ENCODE results near the gene BMX. TPM values are rescaled to one million over a fixed set of nuclear protein-coding genes. Genes with fewer than 3 reads are reported as not detected.

Gene BMX
- total and polyA plus RNA-seq, 2 donors = 3.3 to 4.8 TPM

DNA sequence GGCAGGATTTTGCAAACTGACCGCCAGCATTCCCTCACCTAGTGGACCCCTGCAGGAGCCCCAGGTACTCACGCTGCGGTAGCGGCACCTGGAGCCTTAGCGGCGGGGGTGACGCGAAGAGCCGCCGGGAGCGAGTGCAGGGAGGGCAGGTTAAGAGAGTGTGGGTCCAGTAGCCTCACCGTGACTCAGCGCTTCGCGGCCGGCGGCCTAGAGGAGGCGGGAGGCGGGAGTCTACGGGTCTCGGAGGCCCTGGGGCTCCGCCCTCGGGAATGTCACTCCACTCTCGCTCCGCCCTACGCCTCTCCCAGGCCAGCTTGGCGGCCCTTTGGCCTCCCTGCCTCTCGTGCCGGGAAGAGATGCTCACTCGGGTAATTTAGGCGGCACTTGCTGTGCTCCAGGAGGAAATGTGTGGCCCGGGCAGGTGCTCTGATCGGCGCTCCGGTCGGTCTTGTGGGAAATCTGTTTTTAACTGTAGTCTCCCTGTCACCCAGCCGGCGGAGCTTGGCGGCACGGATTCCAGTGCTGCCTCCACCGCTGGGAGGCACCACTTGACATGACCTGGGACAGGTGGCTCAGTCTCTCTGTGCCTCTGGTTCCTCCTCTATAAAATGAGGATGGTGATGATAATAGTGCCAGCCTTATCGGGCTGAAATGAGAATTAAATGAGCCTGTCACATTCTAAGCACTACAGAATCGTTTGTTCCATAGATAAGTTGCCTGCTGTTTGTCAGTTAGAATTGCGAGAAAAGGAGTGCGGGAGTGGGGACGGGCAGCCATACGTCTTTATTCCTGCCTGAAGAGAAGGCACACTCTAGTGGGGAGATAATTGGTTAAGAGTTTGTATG lies 7.3 kb upstream of the BMX start, which contains the start of gene PIR:
Gene PIR, minus strand, starts transcription at position 216 of the 845 bp plus-strand sequence. CDS start 2,076 bp downstream, outside the sequence.
- peak within 1 kb of the TSS; percentile 50 for H3K27ac ChIP-seq (ENCODE audit: low read depth)
- H3K4me3 ChIP-seq (ENCODE audit: low read depth, low read length) = peak within 1 kb of the TSS; percentile 59
- no peaks in the 10 kb centered on the region for H3K36me3 ChIP-seq (ENCODE audit: insufficient read depth)
- DNase-seq (ENCODE audit: extremely low spot score) = no peak
- no peaks in the 10 kb centered on the region for H3K4me1 ChIP-seq (ENCODE audit: insufficient read depth)
- 5% methylated on average over 47 of the region's 47 CpGs for WGBS

DNA sequence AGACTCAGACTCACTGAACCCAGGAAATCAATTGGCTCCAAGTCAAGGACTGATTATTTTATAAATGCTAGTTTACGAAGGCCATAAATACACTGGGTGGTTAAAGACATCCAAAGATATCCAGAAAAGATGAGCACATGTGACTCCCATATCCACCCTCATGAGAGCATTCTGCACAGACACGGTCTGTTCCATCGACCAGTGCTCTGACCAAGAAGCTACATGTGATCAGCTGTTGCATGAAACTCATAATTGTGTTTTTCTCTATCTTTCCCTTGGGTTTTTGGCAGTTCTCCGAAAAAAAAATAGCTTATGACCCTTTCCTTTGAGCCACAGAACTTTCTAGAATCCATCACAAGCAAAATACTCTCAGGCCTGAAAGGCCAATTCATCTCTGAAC lies 4.8 kb upstream of the BMX start:
- Histone ChIP-seq H3K36me3 (ENCODE audit: insufficient read depth) (no peaks in the 10 kb centered on the region), H3K4me1 (ENCODE audit: insufficient read depth) (no peaks in the 10 kb centered on the region), H3K27ac (ENCODE audit: low read depth) (no peak overlapping the region), H3K4me3 (ENCODE audit: low read depth, low read length) (no peak overlapping the region)
- 88% methylated on average over 4 of the region's 4 CpGs for WGBS
- no peak for DNase-seq (ENCODE audit: extremely low spot score)

DNA sequence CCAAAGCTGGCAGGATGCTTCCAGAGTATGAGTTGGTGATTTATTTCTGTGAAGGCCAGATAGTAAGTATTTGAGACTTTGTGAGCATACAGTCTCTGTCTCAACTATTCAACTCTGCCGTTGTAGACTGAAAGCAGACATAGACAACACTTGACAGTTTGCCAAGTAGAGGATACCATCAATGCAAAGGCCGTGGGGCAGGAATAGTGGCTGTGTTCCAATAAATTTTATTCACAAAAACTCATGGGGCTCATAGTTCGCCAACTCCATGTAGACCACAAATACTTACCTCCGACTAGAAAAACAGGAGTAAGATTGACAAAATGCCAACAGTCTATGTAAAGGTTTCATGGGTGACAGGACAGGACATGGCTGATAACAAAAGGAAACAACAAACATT lies 3.8 kb upstream of the BMX start:
- no peaks in the 10 kb centered on the region for H3K36me3 ChIP-seq (ENCODE audit: insufficient read depth)
- H3K4me1 ChIP-seq (ENCODE audit: insufficient read depth) = no peaks in the 10 kb centered on the region
- 39% methylated on average over 4 of the region's 4 CpGs for WGBS
- no peak overlapping the region for H3K27ac ChIP-seq (ENCODE audit: low read depth)
- no peak overlapping the region for H3K4me3 ChIP-seq (ENCODE audit: low read depth, low read length)
- no peak for DNase-seq (ENCODE audit: extremely low spot score)

DNA sequence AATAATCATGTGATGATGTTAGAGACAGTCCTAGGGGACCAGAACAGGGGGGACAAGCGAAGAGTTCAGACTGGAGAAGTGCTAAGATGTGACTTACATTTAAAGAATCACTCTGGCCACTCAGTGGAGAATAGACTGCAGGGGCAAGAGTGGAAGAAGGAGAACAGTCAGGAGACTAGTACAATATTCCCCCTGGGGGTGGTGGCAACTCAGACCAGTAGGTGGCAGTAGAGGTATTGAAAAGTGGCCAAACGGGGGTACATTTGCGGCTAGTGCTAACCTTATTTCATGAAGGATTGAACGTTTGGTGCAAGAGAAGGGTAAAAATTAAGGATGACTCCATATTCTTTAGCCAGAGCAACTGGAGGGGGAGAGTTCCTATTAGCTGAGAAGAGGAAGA lies 2.7 kb upstream of the BMX start:
- no peaks in the 10 kb centered on the region for H3K36me3 ChIP-seq (ENCODE audit: insufficient read depth)
- WGBS = 33% methylated on average over 4 of the region's 4 CpGs
- no peak for DNase-seq (ENCODE audit: extremely low spot score)
- H3K4me3 ChIP-seq (ENCODE audit: low read depth, low read length) = no peak overlapping the region
- no peak overlapping the region for H3K27ac ChIP-seq (ENCODE audit: low read depth)
- H3K4me1 ChIP-seq (ENCODE audit: insufficient read depth) = no peaks in the 10 kb centered on the region

DNA sequence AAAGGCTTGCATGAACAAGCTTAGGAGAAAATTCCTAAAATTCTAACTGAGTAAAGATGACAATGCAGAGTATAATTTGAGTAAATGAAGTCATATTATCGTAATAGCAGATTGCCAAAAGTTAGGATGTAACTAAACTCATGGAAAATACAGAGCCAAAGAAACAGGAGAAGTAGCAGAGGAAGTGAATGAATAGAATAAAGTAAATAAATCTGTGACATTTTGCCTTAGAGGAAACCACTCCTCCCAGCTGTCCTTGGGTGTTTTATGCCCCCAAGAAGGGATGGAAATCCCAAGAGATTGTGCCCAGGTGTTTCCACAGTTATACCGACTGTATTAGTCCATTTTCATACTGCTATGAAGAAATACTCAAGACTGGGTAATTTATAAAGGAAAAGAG lies 1.9 kb upstream of the BMX start:
- 73% methylated on average over 2 of the region's 2 CpGs for WGBS

GRCh38 chrX:15499976-15500375 lies 631 bp upstream of the BMX start:
- H3K4me3 ChIP-seq (ENCODE audit: low read depth, low read length) = no peak overlapping the region
- no peak for DNase-seq (ENCODE audit: extremely low spot score)
- no peaks in the 10 kb centered on the region for H3K4me1 ChIP-seq (ENCODE audit: insufficient read depth)
- no peak overlapping the region for H3K27ac ChIP-seq (ENCODE audit: low read depth)
- 66% methylated on average over 3 of the region's 3 CpGs for WGBS
- H3K36me3 ChIP-seq (ENCODE audit: insufficient read depth) = no peaks in the 10 kb centered on the region

More for the DNA sequence above, 1.9 kb upstream of the BMX start:
- H3K27ac ChIP-seq (ENCODE audit: low read depth) = no peak overlapping the region
- H3K36me3 ChIP-seq (ENCODE audit: insufficient read depth) = no peaks in the 10 kb centered on the region
- DNase-seq (ENCODE audit: extremely low spot score) = no peak
- H3K4me1 ChIP-seq (ENCODE audit: insufficient read depth) = no peaks in the 10 kb centered on the region
- no peak overlapping the region for H3K4me3 ChIP-seq (ENCODE audit: low read depth, low read length)

- H3K4me3 ChIP-seq (ENCODE audit: low read depth, low read length) = no peak overlapping the region
- no peaks in the 10 kb centered on the region for H3K36me3 ChIP-seq (ENCODE audit: insufficient read depth)
- no peak overlapping the region for H3K27ac ChIP-seq (ENCODE audit: low read depth)
- no peak for DNase-seq (ENCODE audit: extremely low spot score)
- no peaks in the 10 kb centered on the region for H3K4me1 ChIP-seq (ENCODE audit: insufficient read depth)
- 91% methylated on average over 9 of the region's 9 CpGs for WGBS
Measured at GRCh38 chrX:15501506-15501905, 899 bp downstream of the BMX start.

DNA sequence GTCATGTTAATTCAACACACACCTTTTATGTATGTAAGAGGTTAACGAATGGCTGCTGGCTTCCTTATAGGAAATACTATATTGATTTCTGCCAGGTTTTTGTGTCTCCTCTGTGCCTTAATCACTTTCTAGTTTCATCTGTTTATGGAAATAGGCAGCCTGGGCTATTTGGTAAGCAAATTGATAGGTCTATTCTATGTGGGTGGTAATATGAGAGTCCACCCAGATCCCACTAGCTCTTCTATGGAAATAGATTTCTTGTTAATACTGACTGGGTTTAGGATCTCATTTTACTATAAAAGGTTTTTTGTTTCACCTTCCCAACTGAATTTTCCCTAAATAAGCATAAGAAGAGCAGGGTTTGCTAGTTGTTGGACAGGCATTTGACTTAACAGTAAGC lies 4.1 kb downstream of the BMX start:
- H3K27ac ChIP-seq (ENCODE audit: low read depth) = no peak overlapping the region
- no peaks in the 10 kb centered on the region for H3K36me3 ChIP-seq (ENCODE audit: insufficient read depth)
- WGBS = 79% methylated on average over 1 of the region's 1 CpG
- DNase-seq (ENCODE audit: extremely low spot score) = no peak
- no peak overlapping the region for H3K4me3 ChIP-seq (ENCODE audit: low read depth, low read length)
- H3K4me1 ChIP-seq (ENCODE audit: insufficient read depth) = no peaks in the 10 kb centered on the region

- H3K36me3 ChIP-seq (ENCODE audit: insufficient read depth) = no peaks in the 10 kb centered on the region
- H3K4me3 ChIP-seq (ENCODE audit: low read depth, low read length) = no peak overlapping the region
- H3K27ac ChIP-seq (ENCODE audit: low read depth) = no peak overlapping the region
- no peak for DNase-seq (ENCODE audit: extremely low spot score)
- WGBS = 85% methylated on average over 3 of the region's 3 CpGs
- H3K4me1 ChIP-seq (ENCODE audit: insufficient read depth) = no peaks in the 10 kb centered on the region
Measured at GRCh38 chrX:15505101-15505500, 4.5 kb downstream of the BMX start.

GRCh38 chrX:15507005-15507404 lies 6.4 kb downstream of the BMX start:
- no peaks in the 10 kb centered on the region for H3K4me1 ChIP-seq (ENCODE audit: insufficient read depth)
- no peak overlapping the region for H3K4me3 ChIP-seq (ENCODE audit: low read depth, low read length)
- H3K36me3 ChIP-seq (ENCODE audit: insufficient read depth) = no peaks in the 10 kb centered on the region
- H3K27ac ChIP-seq (ENCODE audit: low read depth) = no peak overlapping the region
- 97% methylated on average over 5 of the region's 5 CpGs for WGBS
- DNase-seq (ENCODE audit: extremely low spot score) = no peak

GRCh38 chrX:15509845-15510244 lies 9.2 kb downstream of the BMX start:
- Histone ChIP-seq H3K36me3 (ENCODE audit: insufficient read depth) (no peaks in the 10 kb centered on the region), H3K27ac (ENCODE audit: low read depth) (no peak overlapping the region), H3K4me3 (ENCODE audit: low read depth, low read length) (no peak overlapping the region), H3K4me1 (ENCODE audit: insufficient read depth) (no peaks in the 10 kb centered on the region)
- no peak for DNase-seq (ENCODE audit: extremely low spot score)

- H3K27ac ChIP-seq (ENCODE audit: low read depth) = no peak overlapping the region
- no peak for DNase-seq (ENCODE audit: extremely low spot score)
- H3K4me1 ChIP-seq (ENCODE audit: insufficient read depth) = no peaks in the 10 kb centered on the region
- H3K36me3 ChIP-seq (ENCODE audit: insufficient read depth) = no peaks in the 10 kb centered on the region
- H3K4me3 ChIP-seq (ENCODE audit: low read depth, low read length) = no peak overlapping the region
- WGBS = 52% methylated on average over 1 of the region's 1 CpG
Measured at GRCh38 chrX:15511563-15511962, 11.0 kb downstream of the BMX start.

DNA sequence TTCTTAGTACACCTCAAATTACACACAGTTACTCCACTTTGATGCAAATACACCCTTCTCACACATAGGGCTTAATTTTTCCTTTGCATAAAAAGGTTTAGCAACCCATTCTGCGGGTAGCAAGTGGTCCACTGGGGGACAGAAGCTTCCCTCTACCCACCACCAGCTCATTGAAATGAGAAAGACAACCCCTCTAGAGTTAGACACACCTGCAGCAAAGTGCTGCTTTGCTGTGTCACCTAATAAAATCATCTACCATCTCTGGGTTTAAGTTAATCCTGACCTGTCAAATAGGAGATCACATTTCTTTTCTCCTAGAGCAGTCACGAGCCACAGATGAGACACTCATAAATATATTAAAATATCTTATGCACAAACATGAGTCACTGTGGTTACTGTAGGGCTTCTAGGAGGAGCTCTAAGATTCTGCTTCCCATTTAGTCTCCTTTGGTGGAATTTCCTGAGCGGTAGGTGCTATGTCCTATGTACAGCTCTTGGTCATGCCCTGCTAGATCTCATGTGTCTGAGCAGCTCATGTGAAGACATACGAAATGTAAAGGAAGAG lies 11.9 kb downstream of the BMX start:
- no peaks in the 10 kb centered on the region for H3K4me1 ChIP-seq (ENCODE audit: insufficient read depth)
- WGBS = 84% methylated on average over 4 of the region's 4 CpGs
- H3K36me3 ChIP-seq (ENCODE audit: insufficient read depth) = no peaks in the 10 kb centered on the region
- no peak overlapping the region for H3K4me3 ChIP-seq (ENCODE audit: low read depth, low read length)
- no peak for DNase-seq (ENCODE audit: extremely low spot score)
- H3K27ac ChIP-seq (ENCODE audit: low read depth) = no peak overlapping the region

- Histone ChIP-seq H3K36me3 (ENCODE audit: insufficient read depth) (no peaks in the 10 kb centered on the region), H3K27ac (ENCODE audit: low read depth) (no peak overlapping the region), H3K4me1 (ENCODE audit: insufficient read depth) (no peaks in the 10 kb centered on the region), H3K4me3 (ENCODE audit: low read depth, low read length) (no peak overlapping the region)
- no peak for DNase-seq (ENCODE audit: extremely low spot score)
- 90% methylated on average over 1 of the region's 1 CpG for WGBS
Measured at GRCh38 chrX:15514279-15514678, 13.7 kb downstream of the BMX start.
